ENCODE results near the gene SUMF1.

GRCh38 chr3:4398941-4399245 lies 68.2 kb downstream of the SUMF1 start:
- TF ChIP-seq, protein P1, sequence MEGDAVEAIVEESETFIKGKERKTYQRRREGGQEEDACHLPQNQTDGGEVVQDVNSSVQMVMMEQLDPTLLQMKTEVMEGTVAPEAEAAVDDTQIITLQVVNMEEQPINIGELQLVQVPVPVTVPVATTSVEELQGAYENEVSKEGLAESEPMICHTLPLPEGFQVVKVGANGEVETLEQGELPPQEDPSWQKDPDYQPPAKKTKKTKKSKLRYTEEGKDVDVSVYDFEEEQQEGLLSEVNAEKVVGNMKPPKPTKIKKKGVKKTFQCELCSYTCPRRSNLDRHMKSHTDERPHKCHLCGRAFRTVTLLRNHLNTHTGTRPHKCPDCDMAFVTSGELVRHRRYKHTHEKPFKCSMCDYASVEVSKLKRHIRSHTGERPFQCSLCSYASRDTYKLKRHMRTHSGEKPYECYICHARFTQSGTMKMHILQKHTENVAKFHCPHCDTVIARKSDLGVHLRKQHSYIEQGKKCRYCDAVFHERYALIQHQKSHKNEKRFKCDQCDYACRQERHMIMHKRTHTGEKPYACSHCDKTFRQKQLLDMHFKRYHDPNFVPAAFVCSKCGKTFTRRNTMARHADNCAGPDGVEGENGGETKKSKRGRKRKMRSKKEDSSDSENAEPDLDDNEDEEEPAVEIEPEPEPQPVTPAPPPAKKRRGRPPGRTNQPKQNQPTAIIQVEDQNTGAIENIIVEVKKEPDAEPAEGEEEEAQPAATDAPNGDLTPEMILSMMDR (IDR thresholded peaks at IDR 0.05): no peak
- TF ChIP-seq POLR2A (IDR thresholded peaks at IDR 0.05): no peak
